Adipocyte (in vitro differentiated cells): ENCODE data around the gene ZNF366.
"Not testable (repeated sequence)": the region's sequence is repeated elsewhere in the genome, so short reads cannot be mapped to it uniquely, and the experiment has no call there.

ENCODE experiments used
- DNase-seq: peaks from one replicate; pipeline ENCODE4 v3.0.0-alpha.2; 2015; ENCODE audit warnings: low read depth
- H3K27me3 ChIP-seq: replicated peaks from 2 replicates; pipeline ENCODE4 v1.7.0; 2013; ENCODE audit warnings: mild to moderate bottlenecking, low read length, moderate library complexity; ENCODE audit not compliant: control insufficient read depth, insufficient read depth
- H3K36me3 ChIP-seq: 2 replicates; pipeline ENCODE4 v1.7.0; 2013; ENCODE audit warnings: low read length, mild to moderate bottlenecking, moderate library complexity; ENCODE audit not compliant: control insufficient read depth, insufficient read depth, severe bottlenecking
- H3K4me1 ChIP-seq: 2 replicates; pipeline ENCODE4 v1.7.0; 2013; ENCODE audit warnings: mild to moderate bottlenecking, low read length, moderate library complexity; ENCODE audit not compliant: control insufficient read depth, insufficient read depth
- H3K4me3 ChIP-seq: 2 replicates; pipeline ENCODE4 v1.7.0; 2013; ENCODE audit warnings: mild to moderate bottlenecking, low read length, moderate library complexity
- H3K9ac ChIP-seq: 2 replicates; pipeline ENCODE4 v1.7.0; 2013; ENCODE audit warnings: mild to moderate bottlenecking, low read length, moderate library complexity
- H3K9me3 ChIP-seq: 2 replicates; pipeline ENCODE4 v1.7.0; 2013; ENCODE audit warnings: mild to moderate bottlenecking, low read length, moderate library complexity; ENCODE audit not compliant: control insufficient read depth

ZNF366 gene

GRCh38 chr5:72412283-72413055, 94.7 kb downstream of the ZNF366 start:
- DNase-seq: peak; percentile 58
- Histone ChIP-seq H3K4me3 (no peak overlapping the region), H3K9me3 (no peaks in the 10 kb centered on the region), H3K4me1 (peaks cover 40% of the 10 kb centered on the region), H3K36me3 (no peaks in the 10 kb centered on the region), H3K27me3 (no peaks in the 10 kb centered on the region), H3K9ac (peak overlapping the region; percentile 50)

DNA sequence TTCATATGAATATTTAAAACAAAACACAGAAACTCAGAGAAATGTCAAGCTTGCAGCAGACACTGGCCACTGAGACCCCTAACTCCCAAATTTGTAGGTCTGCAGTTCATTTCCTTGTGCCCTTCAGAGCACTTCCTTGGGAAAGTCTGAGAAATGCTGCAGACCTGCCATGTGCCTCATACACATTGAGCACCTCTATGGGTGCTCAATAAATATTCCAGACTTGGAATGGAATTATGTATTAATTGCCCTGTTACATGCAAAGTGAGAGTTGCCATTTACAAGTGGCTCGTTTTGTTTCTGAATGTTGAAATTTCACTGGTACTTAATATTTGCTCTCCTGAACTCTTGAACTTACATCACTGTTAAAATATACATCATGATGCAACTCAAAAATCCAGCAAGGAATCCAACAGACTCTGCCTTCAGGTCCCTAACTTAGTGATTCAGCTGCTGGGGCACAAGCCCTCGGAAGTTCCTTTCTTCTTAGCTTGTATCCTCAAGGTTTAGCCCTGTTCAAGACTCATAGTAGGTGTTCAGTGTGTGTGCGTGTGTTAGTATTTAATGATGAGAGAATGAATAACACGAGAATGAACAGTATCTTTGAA, 96.4 kb downstream of the ZNF366 start:
- Histone ChIP-seq H3K9ac (peak overlapping the region; percentile 13), H3K27me3 (no peaks in the 10 kb centered on the region), H3K4me1 (peaks cover 40% of the 10 kb centered on the region), H3K4me3 (no peak overlapping the region), H3K36me3 (no peaks in the 10 kb centered on the region), H3K9me3 (no peaks in the 10 kb centered on the region)
- peak; percentile 65 for DNase-seq

DNA sequence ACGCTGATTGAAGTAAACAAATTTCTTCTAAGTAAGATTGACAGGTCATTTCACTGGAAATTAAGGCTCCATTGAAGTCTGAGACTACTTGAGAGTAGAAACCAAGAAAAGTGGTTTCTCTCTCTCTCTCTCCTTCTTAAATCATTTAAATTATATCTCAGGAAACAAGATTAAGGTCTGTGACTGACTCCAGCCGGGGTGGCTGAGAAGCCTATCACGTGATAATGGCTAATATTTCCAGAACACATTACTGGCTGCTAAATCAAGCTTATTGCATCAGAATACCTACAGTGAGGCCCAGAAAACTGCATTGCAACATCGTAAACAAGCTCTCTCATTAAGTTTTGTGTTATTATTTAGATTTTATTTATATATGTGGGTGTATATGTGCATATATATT, 98.6 kb downstream of the ZNF366 start:
- peak; percentile 52 for DNase-seq
- no peaks in the 10 kb centered on the region for H3K36me3 ChIP-seq
- no peaks in the 10 kb centered on the region for H3K9me3 ChIP-seq
- H3K27me3 ChIP-seq: no peaks in the 10 kb centered on the region
- H3K9ac ChIP-seq: no peak overlapping the region
- H3K4me1 ChIP-seq: peaks cover 40% of the 10 kb centered on the region
- H3K4me3 ChIP-seq: no peak overlapping the region

GRCh38 chr5:72408127-72408526, 99.1 kb downstream of the ZNF366 start:
- Histone ChIP-seq H3K9me3 (no peaks in the 10 kb centered on the region), H3K4me1 (peaks cover 43% of the 10 kb centered on the region), H3K36me3 (no peaks in the 10 kb centered on the region), H3K27me3 (no peaks in the 10 kb centered on the region), H3K4me3 (no peak overlapping the region), H3K9ac (no peak overlapping the region)
- DNase-seq: no peak

GRCh38 chr5:72407541-72407940, 99.7 kb downstream of the ZNF366 start:
- no peaks in the 10 kb centered on the region for H3K36me3 ChIP-seq
- DNase-seq: no peak
- no peaks in the 10 kb centered on the region for H3K9me3 ChIP-seq
- H3K27me3 ChIP-seq: no peaks in the 10 kb centered on the region
- no peak overlapping the region for H3K9ac ChIP-seq
- H3K4me1 ChIP-seq: peaks cover 43% of the 10 kb centered on the region
- no peak overlapping the region for H3K4me3 ChIP-seq

DNA sequence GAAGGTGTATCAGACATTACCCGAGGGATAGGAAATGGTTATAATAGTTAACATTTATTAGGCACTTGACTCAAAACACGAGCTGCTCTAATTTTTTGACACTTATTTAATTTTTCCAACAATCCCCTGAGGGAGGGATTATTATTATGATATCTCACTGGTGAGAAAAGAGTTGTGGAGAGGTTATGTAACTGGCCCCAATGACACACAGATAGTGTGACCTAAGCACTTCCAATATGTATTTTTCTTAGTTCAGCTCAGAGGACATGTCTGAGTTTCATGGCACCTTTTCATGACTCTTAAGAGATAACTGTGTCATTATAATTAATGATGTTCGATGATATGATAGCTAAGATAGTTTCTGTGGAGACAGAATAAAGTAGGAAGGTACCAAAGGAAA, 100.1 kb downstream of the ZNF366 start:
- Histone ChIP-seq H3K4me3 (no peak overlapping the region), H3K36me3 (no peaks in the 10 kb centered on the region), H3K27me3 (no peaks in the 10 kb centered on the region), H3K9ac (no peak overlapping the region), H3K9me3 (no peaks in the 10 kb centered on the region), H3K4me1 (peaks cover 45% of the 10 kb centered on the region)
- no peak for DNase-seq

- H3K36me3 ChIP-seq, H3K4me3 ChIP-seq, DNase-seq, H3K27me3 ChIP-seq, H3K9ac ChIP-seq: not testable (repeated sequence)
- peaks cover 15% of the 10 kb centered on the region for H3K9me3 ChIP-seq
- peaks cover 37% of the 10 kb centered on the region for H3K4me1 ChIP-seq
Observed at GRCh38 chr5:72404771-72405170, 102.4 kb downstream of the ZNF366 start.

DNA sequence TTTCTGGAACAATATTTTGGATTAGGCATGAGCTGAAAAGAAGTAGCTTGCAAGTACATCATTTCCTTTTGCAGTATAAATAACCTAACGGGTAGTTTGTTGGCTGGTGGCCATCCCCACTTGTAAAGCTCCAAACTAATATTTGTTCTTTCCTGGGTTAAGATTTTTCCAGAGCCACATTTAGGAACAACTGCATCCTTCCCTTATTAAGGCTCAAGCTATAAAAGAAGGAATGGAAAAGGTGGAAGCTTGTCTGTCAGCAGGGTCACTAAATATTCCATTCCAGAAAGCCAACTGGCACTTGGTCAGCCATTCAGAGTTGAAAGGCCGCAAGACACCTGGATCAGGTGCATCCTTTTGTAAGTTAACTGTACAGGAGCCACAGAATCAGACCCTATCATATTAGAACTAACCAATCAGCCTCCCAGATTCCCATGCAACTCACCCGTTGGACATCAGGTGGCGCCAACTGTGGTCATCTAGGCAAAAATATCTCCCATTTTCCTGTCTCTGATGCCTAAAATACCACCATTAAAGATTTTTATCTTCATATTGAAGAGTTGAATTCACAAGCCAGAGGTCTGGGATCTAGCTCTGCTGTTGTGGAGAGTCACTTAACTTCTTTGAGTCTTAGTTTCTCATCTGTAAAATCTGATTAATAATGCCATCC, 104.1 kb downstream of the ZNF366 start:
- Histone ChIP-seq H3K36me3 (no peaks in the 10 kb centered on the region), H3K4me1 (peaks cover 24% of the 10 kb centered on the region), H3K9me3 (peaks cover 15% of the 10 kb centered on the region), H3K9ac (peak overlapping the region; percentile 44), H3K4me3 (no peak overlapping the region), H3K27me3 (no peaks in the 10 kb centered on the region)
- no peak for DNase-seq

- Histone ChIP-seq H3K36me3 (no peaks in the 10 kb centered on the region), H3K4me1 (peaks cover 18% of the 10 kb centered on the region), H3K9ac (peak overlapping the region; percentile 44), H3K27me3 (no peaks in the 10 kb centered on the region), H3K4me3 (peak overlapping the region; percentile 17), H3K9me3 (peaks cover 15% of the 10 kb centered on the region)
- DNase-seq: peak; percentile 87
Observed at GRCh38 chr5:72402381-72402890, 104.8 kb downstream of the ZNF366 start.

DNA sequence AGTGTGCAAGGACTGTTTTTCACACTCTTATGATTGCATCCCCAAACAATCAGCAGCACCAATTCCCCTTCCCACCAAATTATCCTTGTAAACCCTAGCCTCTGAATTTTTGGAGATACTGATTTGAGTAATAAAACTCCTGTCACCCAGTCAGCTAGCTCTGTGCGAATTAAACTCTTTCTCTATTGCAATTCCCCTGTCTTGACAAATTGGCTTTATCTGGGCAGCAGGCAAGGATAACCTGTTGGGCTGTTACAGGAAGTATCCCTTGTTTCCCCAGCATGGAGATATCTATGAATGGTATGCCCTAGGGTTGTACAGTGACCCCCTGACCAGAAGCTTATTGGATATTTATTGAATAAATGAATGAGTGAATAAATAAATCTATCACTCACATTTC, 106.3 kb downstream of the ZNF366 start:
- Histone ChIP-seq H3K36me3 (no peaks in the 10 kb centered on the region), H3K9me3 (peaks cover 15% of the 10 kb centered on the region), H3K27me3 (no peaks in the 10 kb centered on the region), H3K4me1 (peaks cover 18% of the 10 kb centered on the region), H3K9ac (no peak overlapping the region), H3K4me3 (no peak overlapping the region)
- DNase-seq: no peak

DNA sequence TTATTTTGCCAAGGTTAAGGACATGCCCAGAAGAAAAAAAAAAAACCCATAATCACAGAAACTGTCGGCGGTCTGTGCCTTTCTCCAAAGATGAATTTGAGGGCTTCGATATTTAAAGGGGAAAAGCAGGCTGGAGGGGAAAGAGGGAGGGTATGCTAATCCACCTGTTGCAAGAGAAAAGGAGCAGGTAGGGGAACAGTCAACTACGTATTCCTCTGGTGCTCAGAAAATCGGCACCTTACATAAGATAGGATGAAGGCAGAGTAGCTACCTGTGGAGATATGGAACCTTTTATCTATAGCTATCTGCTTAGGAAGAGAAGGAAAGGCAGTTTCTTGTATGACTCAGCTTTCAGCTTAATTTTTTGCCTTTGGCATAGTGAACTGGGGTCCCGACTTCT, 109.4 kb downstream of the ZNF366 start:
- Histone ChIP-seq H3K4me3 (no peak overlapping the region), H3K9me3 (peaks cover 15% of the 10 kb centered on the region), H3K9ac (no peak overlapping the region), H3K4me1 (peaks cover 18% of the 10 kb centered on the region), H3K36me3 (no peaks in the 10 kb centered on the region), H3K27me3 (no peaks in the 10 kb centered on the region)
- DNase-seq: no peak
